H9 (cell line): ENCODE data around the gene BCO1. TPM values are rescaled to one million over a fixed set of nuclear protein-coding genes. Genes with fewer than 3 reads are reported as not detected.

ENCODE experiments used
- DNase-seq: peaks from one replicate; pipeline ENCODE4 v3.0.0-alpha.2; 2017
- H2AFZ ChIP-seq: one replicate; pipeline ENCODE4 v1.6.1; 2013; ENCODE audit warnings: mild to moderate bottlenecking, low read length, control low read depth, moderate library complexity
- H2AK5ac ChIP-seq: 2 replicates; pipeline ENCODE4 v1.6.1; 2013; ENCODE audit warnings: low read length, control low read depth, mixed read lengths; ENCODE audit not compliant: insufficient read length
- H2BK120ac ChIP-seq: one replicate; pipeline ENCODE4 v1.6.1; 2013; ENCODE audit warnings: low read depth, mild to moderate bottlenecking, low read length, control low read depth, inconsistent platforms; ENCODE audit not compliant: poor library complexity, severe bottlenecking
- H2BK12ac ChIP-seq: 2 replicates; pipeline ENCODE4 v1.6.1; 2013; ENCODE audit warnings: low read length, control low read depth, mixed read lengths, low read depth; ENCODE audit not compliant: insufficient read length
- H2BK15ac ChIP-seq: 2 replicates; pipeline ENCODE4 v1.6.1; 2013; ENCODE audit warnings: low read depth, low read length, control low read depth
- H2BK20ac ChIP-seq: one replicate; pipeline ENCODE4 v1.6.1; 2013; ENCODE audit warnings: low read depth, mild to moderate bottlenecking, low read length, control low read depth, inconsistent platforms; ENCODE audit not compliant: poor library complexity, severe bottlenecking
- H2BK5ac ChIP-seq: 2 replicates; pipeline ENCODE4 v1.6.1; 2013; ENCODE audit warnings: low read length, control low read depth, mixed read lengths; ENCODE audit not compliant: insufficient read length
- H3K14ac ChIP-seq: 2 replicates; pipeline ENCODE4 v1.6.1; 2013; ENCODE audit warnings: low read length, control low read depth; ENCODE audit not compliant: insufficient read depth
- H3K18ac ChIP-seq: 2 replicates; pipeline ENCODE4 v1.6.1; 2013; ENCODE audit warnings: low read depth, mild to moderate bottlenecking, mixed read lengths, low read length, control low read depth; ENCODE audit not compliant: insufficient read length
- H3K23ac ChIP-seq: 2 replicates; pipeline ENCODE4 v1.6.1; 2013; ENCODE audit warnings: low read length, control low read depth, mixed read lengths, low read depth; ENCODE audit not compliant: insufficient read length
- H3K23me2 ChIP-seq: 2 replicates; pipeline ENCODE4 v1.6.1; 2013; ENCODE audit warnings: low read depth, mild to moderate bottlenecking, mixed read lengths, low read length, control low read depth; ENCODE audit not compliant: insufficient read length, poor library complexity, severe bottlenecking
- H3K27ac ChIP-seq: 2 replicates; pipeline ENCODE4 v1.5.1; 2013; ENCODE audit warnings: low read length, control low read depth, mixed read lengths, low read depth; ENCODE audit not compliant: insufficient read length
- H3K27me3 ChIP-seq: 2 replicates; pipeline ENCODE4 v1.6.1; 2013; ENCODE audit warnings: low read length, control low read depth, inconsistent platforms; ENCODE audit not compliant: insufficient read depth
- H3K4ac ChIP-seq: 2 replicates; pipeline ENCODE4 v1.6.1; 2013; ENCODE audit warnings: low read depth, mild to moderate bottlenecking, control low read depth, inconsistent platforms, low read length, moderate library complexity
- H3K4me1 ChIP-seq: 2 replicates; pipeline ENCODE4 v1.6.1; 2013; ENCODE audit warnings: low read length, control low read depth, inconsistent platforms; ENCODE audit not compliant: insufficient read depth
- H3K4me2 ChIP-seq: 2 replicates; pipeline ENCODE4 v1.6.1; 2013; ENCODE audit warnings: low read length, control low read depth, mixed read lengths; ENCODE audit not compliant: insufficient read length, insufficient read depth
- H3K56ac ChIP-seq: 2 replicates; pipeline ENCODE4 v1.6.1; 2013; ENCODE audit warnings: low read depth, mild to moderate bottlenecking, mixed read lengths, low read length, control low read depth; ENCODE audit not compliant: insufficient read length
- H3K79me1 ChIP-seq: 2 replicates; pipeline ENCODE4 v1.6.1; 2013; ENCODE audit warnings: low read depth, mild to moderate bottlenecking, moderate library complexity, low read length, control low read depth, inconsistent platforms; ENCODE audit not compliant: insufficient read depth, poor library complexity, severe bottlenecking
- H3K79me2 ChIP-seq: 2 replicates; pipeline ENCODE4 v1.6.1; 2013; ENCODE audit warnings: low read length, control low read depth, inconsistent platforms; ENCODE audit not compliant: insufficient read depth
- H3K9ac ChIP-seq: 2 replicates; pipeline ENCODE4 v1.6.1; 2013; ENCODE audit warnings: low read length, control low read depth, mixed read lengths; ENCODE audit not compliant: insufficient read length; ENCODE audit errors: extremely low read depth
- H3K9me3 ChIP-seq: one replicate; pipeline ENCODE4 v1.6.1; 2013; ENCODE audit warnings: low read depth, low read length, inconsistent platforms; ENCODE audit not compliant: control insufficient read depth
- H3T11ph ChIP-seq: one replicate; pipeline ENCODE4 v1.6.1; 2013; ENCODE audit warnings: mild to moderate bottlenecking, low read length, control low read depth, inconsistent platforms
- H4K20me1 ChIP-seq: one replicate; pipeline ENCODE4 v1.6.1; 2013; ENCODE audit not compliant: control insufficient read depth, insufficient read length, insufficient read depth
- H4K5ac ChIP-seq: 2 replicates; pipeline ENCODE4 v1.6.1; 2013; ENCODE audit warnings: low read depth, mild to moderate bottlenecking, mixed read lengths, low read length, control low read depth; ENCODE audit not compliant: insufficient read length
- H4K8ac ChIP-seq: replicated peaks from 2 replicates; pipeline ENCODE4 v1.6.1; 2013; ENCODE audit warnings: low read length, control low read depth, mixed read lengths, low read depth; ENCODE audit not compliant: insufficient read length
- H4K91ac ChIP-seq: 2 replicates; pipeline ENCODE4 v1.6.1; 2013; ENCODE audit warnings: low read depth, mild to moderate bottlenecking, moderate library complexity, mixed read lengths, low read length, control low read depth; ENCODE audit not compliant: insufficient read length
- H3K27ac Mint-ChIP-seq, 3 experiments: 2 replicates in 2 of 3; 3 replicates in 1 of 3; pipeline ENCODE4 v1.8.0; 2020 to 2021; ENCODE audit warnings: mixed read lengths in 3 of 3, mild to moderate bottlenecking in 1 of 3, moderate library complexity in 1 of 3
- H3K27me3 Mint-ChIP-seq: 2 replicates; pipeline ENCODE4 v1.8.0; 2021; ENCODE audit warnings: low read depth, mild to moderate bottlenecking, moderate library complexity, mixed read lengths
- H3K36me3 Mint-ChIP-seq, 3 experiments: 2 replicates in 2 of 3; 3 replicates in 1 of 3; pipeline ENCODE4 v1.8.0; 2020 to 2021; ENCODE audit warnings: low read depth in 3 of 3, mixed read lengths in 3 of 3; ENCODE audit not compliant: insufficient read depth in 1 of 3
- H3K4me1 Mint-ChIP-seq, 2 experiments: 2 replicates each; pipeline ENCODE4 v1.8.0; 2020; ENCODE audit warnings: mixed read lengths in 2 of 2
- H3K4me3 Mint-ChIP-seq, 2 experiments: 2 replicates in 1 of 2; 3 replicates in 1 of 2; pipeline ENCODE4 v1.8.0; 2020 to 2021; ENCODE audit warnings: mild to moderate bottlenecking in 2 of 2, mixed read lengths in 2 of 2, moderate library complexity in 1 of 2
- H3K9me3 Mint-ChIP-seq, 2 experiments: 2 replicates in 1 of 2; 3 replicates in 1 of 2; pipeline ENCODE4 v1.8.0; 2020; ENCODE audit warnings: mild to moderate bottlenecking in 2 of 2, mixed read lengths in 2 of 2, moderate library complexity in 1 of 2
- CTCF ChIP-seq: fragments of 200-600 bp; sonication (generic); conservative IDR thresholded peaks from 3 replicates; pipeline ENCODE4 v1.8.0; 2021; ENCODE audit warnings: antibody characterized with exemption, mild to moderate bottlenecking
- WGBS: extraction: QIAGEN DNeasy Blood & Tissue Kit; methylation state at CpG from one replicate; pipeline ENCODE4 v1.1.7; 2013; ENCODE audit warnings: missing lambda C conversion rate, low lambda C conversion rate, mixed read lengths; ENCODE audit not compliant: insufficient read length; ENCODE audit errors: extremely low coverage; 5-methylcytosine and 5-hydroxymethylcytosine counted together
- total RNA-seq: library from RNA; stranded (reverse); gene quantifications from 2 replicates; pipeline ENCODE4 v1.2.1, GENCODE V29; 2021

The BCO1 gene
- total RNA-seq, 1 experiment from 2014 or later = not detected

- Histone ChIP-seq H3K4me1 (no peaks in the 10 kb centered on the region), H3K56ac (no peak overlapping the region), H4K20me1 (no peaks in the 10 kb centered on the region), H2BK12ac (no peak overlapping the region), H4K8ac (no peak overlapping the region), H3K23me2 (no peaks in the 10 kb centered on the region), H3K4ac (no peak overlapping the region), H2AFZ (no peak overlapping the region), H3K9ac (no peak overlapping the region), H2BK120ac (no peak overlapping the region), H3K9me3 (no peaks in the 10 kb centered on the region), H2AK5ac (no peak overlapping the region), H3K79me1 (no peaks in the 10 kb centered on the region), H3T11ph (no peak overlapping the region), H4K5ac (no peak overlapping the region), H3K79me2 (no peaks in the 10 kb centered on the region), H3K27me3 (no peaks in the 10 kb centered on the region), H3K14ac (no peak overlapping the region), H2BK5ac (no peak overlapping the region), H3K27ac (no peak overlapping the region), H2BK20ac (no peak overlapping the region), H4K91ac (no peak overlapping the region), H3K4me2 (no peak overlapping the region), H3K23ac (no peak overlapping the region), H2BK15ac (no peak overlapping the region), H3K18ac (no peak overlapping the region)
- DNase-seq = no peak
- H3K36me3 Mint-ChIP-seq = no peaks in the 10 kb centered on the region
- WGBS = no CpG with 5 or more reads among the region's 15 CpGs
- H3K4me3 Mint-ChIP-seq = no peak overlapping the region
- TF ChIP-seq CTCF = no peak
- no peak overlapping the region; a peak in 1 of 7 replicates for H3K27ac Mint-ChIP-seq
- no peaks in the 10 kb centered on the region; the same call in 1 of the 2 replicates for H3K27me3 Mint-ChIP-seq
- H3K9me3 Mint-ChIP-seq = no peaks in the 10 kb centered on the region
- no peaks in the 10 kb centered on the region for H3K4me1 Mint-ChIP-seq
Measured at GRCh38 chr16:81189100-81189664, 49.3 kb upstream of the BCO1 start.
